Measurements from ENCODE around the gene STK38L. TPM values are rescaled to one million over a fixed set of nuclear protein-coding genes. Genes with fewer than 3 reads are reported as not detected.

The STK38L gene
- polyA plus RNA-seq, 1 experiment: 4.8 TPM

DNA sequence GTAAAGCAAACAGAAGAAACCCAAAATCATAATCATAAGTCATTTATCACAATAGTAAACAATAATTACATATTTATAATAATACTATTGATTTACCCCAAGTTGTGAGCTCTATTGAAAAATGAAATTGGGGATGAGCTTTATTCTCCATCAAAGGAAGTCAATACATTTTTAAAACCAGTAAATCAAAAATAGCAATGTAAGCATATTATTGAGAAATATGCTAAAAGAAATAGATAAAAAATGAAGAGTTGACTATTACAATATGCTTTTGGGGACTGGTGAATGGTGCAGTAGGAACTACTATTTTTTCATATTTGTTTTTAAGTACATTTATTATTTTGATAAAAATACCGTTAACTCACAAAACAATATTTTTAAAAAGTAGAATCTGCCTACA, 31.2 kb upstream of the STK38L start:
- no peak for DNase-seq (ENCODE audit: low read depth)
- Histone ChIP-seq H3K27me3 (ENCODE audit: control insufficient read depth, insufficient read depth, low read length) (no peaks in the 10 kb centered on the region), H3K4me3 (ENCODE audit: low read depth, low read length) (no peak overlapping the region), H3K36me3 (ENCODE audit: control insufficient read depth, insufficient read depth, low read length) (no peaks in the 10 kb centered on the region)
- CTCF ChIA-PET: no interaction called here
- POLR2A ChIA-PET: no interaction called here
- TF ChIP-seq, protein P1, sequence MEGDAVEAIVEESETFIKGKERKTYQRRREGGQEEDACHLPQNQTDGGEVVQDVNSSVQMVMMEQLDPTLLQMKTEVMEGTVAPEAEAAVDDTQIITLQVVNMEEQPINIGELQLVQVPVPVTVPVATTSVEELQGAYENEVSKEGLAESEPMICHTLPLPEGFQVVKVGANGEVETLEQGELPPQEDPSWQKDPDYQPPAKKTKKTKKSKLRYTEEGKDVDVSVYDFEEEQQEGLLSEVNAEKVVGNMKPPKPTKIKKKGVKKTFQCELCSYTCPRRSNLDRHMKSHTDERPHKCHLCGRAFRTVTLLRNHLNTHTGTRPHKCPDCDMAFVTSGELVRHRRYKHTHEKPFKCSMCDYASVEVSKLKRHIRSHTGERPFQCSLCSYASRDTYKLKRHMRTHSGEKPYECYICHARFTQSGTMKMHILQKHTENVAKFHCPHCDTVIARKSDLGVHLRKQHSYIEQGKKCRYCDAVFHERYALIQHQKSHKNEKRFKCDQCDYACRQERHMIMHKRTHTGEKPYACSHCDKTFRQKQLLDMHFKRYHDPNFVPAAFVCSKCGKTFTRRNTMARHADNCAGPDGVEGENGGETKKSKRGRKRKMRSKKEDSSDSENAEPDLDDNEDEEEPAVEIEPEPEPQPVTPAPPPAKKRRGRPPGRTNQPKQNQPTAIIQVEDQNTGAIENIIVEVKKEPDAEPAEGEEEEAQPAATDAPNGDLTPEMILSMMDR (IDR thresholded peaks at IDR 0.05; ENCODE audit: insufficient read depth, low read depth, low read length): no peak

DNA sequence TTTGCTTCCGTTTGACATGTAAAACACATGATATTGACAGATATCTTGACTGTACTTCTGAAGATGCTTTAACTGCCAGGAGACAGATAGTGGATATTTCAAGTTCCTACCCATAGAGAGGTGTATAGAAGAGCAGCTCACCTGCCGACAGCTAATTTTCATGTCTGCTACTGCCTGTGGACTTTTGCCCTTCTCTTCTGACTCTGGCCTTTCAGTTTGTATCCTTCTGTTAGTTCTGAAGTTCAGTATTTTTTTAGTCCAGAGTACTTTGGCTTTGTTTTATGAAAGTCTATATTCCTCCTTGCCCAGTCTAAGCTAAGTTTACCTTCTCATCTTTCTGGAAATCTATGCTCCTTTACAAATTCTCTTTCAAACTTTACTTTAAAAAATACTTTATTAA, 30.8 kb upstream of the STK38L start:
- TF ChIP-seq, protein P1 (IDR thresholded peaks at IDR 0.05; ENCODE audit: insufficient read depth, low read depth, low read length): no peak
- POLR2A ChIA-PET: no interaction called here
- CTCF ChIA-PET: no interaction called here
- DNase-seq (ENCODE audit: low read depth): no peak
- Histone ChIP-seq H3K27me3 (ENCODE audit: control insufficient read depth, insufficient read depth, low read length) (no peaks in the 10 kb centered on the region), H3K36me3 (ENCODE audit: control insufficient read depth, insufficient read depth, low read length) (no peaks in the 10 kb centered on the region), H3K4me3 (ENCODE audit: low read depth, low read length) (no peak overlapping the region)

DNA sequence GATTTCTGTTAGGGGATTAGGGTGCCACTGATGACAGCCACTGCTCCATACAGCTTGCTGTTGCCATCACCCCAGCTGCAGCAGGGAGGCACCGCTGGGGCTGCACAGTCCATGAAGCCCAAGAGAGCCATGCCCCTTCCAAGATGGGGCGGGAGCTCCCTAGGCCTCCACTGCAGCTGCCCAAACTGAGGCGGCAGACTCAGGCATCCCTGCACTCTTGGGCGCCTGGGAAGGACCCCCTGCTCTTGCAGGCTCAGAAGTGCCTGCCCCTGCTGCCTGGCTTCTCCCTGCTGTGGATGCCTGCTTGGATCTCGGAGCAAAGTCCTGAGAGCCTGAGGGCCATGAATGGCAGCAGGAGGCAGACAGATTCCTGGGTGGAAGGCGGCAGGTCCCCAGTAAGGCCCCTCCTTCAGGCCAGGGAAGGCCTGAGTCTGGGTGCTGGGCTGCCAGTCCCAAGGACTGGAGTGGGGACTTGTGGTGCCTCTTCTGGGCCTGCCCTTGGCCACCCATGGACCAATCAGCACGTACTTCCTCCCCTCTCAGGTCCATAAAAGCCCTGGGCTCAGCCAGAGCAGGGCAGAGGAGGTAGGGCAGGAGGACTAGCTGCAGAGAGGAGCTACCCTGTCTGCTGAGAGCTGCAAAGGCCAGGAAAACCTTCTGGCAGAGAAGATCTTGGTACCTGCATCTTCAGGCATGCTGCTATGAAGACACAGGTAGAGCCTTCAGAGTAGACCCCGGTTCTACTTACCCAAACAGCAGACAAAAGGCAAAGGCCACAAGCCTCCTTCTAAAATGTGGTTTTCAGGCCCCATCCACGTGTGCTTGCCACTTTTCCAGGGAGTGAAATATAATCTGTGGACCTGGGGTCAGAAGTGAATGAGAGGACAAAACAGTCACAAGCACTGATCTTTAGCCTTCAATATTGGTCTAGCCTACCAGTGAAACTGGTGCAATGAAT, 30.0 kb upstream of the STK38L start:
- Histone ChIP-seq H3K4me3 (ENCODE audit: low read depth, low read length) (no peak overlapping the region), H3K36me3 (ENCODE audit: control insufficient read depth, insufficient read depth, low read length) (no peaks in the 10 kb centered on the region), H3K27me3 (ENCODE audit: control insufficient read depth, insufficient read depth, low read length) (no peaks in the 10 kb centered on the region)
- TF ChIP-seq, protein P1 (IDR thresholded peaks at IDR 0.05; ENCODE audit: insufficient read depth, low read depth, low read length): no peak
- ChIA-PET POLR2A (no interaction called here), CTCF (interaction anchor here (0.8 kb wide), 1 partner anchor 16 kb away, joined by 3 read pairs; no protein-coding TSS in a partner anchor)
- DNase-seq (ENCODE audit: low read depth): no peak

DNA sequence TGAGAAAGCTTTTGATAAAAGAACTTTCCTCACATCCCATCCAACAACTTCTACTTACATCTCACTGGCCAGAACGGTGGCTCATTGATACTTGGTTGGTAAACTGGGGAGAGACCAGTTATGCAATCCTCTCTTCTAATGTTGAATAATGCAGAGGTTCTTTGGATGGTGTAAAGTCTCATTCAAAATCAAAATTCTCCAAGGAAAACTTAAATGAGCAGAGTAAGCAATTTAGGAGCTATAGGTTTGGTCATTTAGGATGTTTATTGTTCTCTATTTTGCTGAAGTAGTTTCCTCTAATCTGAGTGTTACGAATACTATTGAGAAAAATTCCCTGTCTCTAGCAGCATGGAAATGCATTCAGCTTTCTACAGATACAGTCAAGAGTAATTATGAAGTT, 26.5 kb upstream of the STK38L start:
- CTCF ChIA-PET: no interaction called here
- TF ChIP-seq, protein P1 (IDR thresholded peaks at IDR 0.05; ENCODE audit: insufficient read depth, low read depth, low read length): no peak
- H3K27me3 ChIP-seq (ENCODE audit: control insufficient read depth, insufficient read depth, low read length): no peaks in the 10 kb centered on the region; the same call in 1 of the 2 replicates
- POLR2A ChIA-PET: no interaction called here
- H3K4me3 ChIP-seq (ENCODE audit: low read depth, low read length): no peak overlapping the region
- H3K36me3 ChIP-seq (ENCODE audit: control insufficient read depth, insufficient read depth, low read length): no peaks in the 10 kb centered on the region
- no peak for DNase-seq (ENCODE audit: low read depth)

DNA sequence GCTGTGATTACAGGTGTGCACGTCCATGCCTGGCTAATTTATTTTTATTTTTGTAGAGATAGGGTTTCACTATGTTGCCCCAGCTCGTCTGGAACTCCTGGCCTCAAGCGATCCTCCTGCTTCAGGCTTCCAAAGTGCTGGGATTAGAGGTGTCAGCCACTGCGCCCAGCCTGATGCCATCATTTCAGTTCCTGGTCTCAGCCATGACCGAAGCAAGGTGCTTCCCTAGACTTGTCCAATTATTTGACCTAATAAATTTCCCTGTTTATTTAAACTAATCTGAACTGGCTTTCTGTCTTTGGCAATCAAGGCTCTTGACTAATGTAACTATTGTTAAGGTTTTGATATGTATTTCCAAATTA, 24.4 kb upstream of the STK38L start:
- ChIA-PET POLR2A (no interaction called here), CTCF (interaction anchor here (1.1 kb wide), 1 partner anchor 19 kb away, joined by 6 read pairs; no protein-coding TSS in a partner anchor)
- Histone ChIP-seq H3K27me3 (ENCODE audit: control insufficient read depth, insufficient read depth, low read length) (no peaks in the 10 kb centered on the region; the same call in 1 of the 2 replicates), H3K36me3 (ENCODE audit: control insufficient read depth, insufficient read depth, low read length) (no peaks in the 10 kb centered on the region), H3K4me3 (ENCODE audit: low read depth, low read length) (no peak overlapping the region)
- no peak for DNase-seq (ENCODE audit: low read depth)
- TF ChIP-seq, protein P1 (IDR thresholded peaks at IDR 0.05; ENCODE audit: insufficient read depth, low read depth, low read length): no peak

Measured in BJ (cell line).